SJSA1 (cell line): ENCODE measurements around the gene NMNAT3. TPM values are rescaled to one million over a fixed set of nuclear protein-coding genes. Genes with fewer than 3 reads are reported as not detected.

Experiments
- DNase-seq, 2 experiments: peaks; one replicate each; pipeline ENCODE4 v3.0.0-alpha.2; 2015 to 2020; ENCODE audit warnings: low spot score in 2 of 2, low read depth in 1 of 2
- H3K27ac ChIP-seq: fragments of 250-450 bp; sonication (Bioruptor Pico); 2 replicates; pipeline ENCODE4 v1.5.1; 2020; ENCODE audit warnings: mild to moderate bottlenecking, moderate library complexity
- H3K27me3 ChIP-seq: fragments of 250-450 bp; sonication (Bioruptor Pico); replicated peaks from 2 replicates; pipeline ENCODE4 v1.5.1; 2020; ENCODE audit warnings: mild to moderate bottlenecking, moderate library complexity
- H3K36me3 ChIP-seq: fragments of 250-450 bp; sonication (Bioruptor Pico); 2 replicates; pipeline ENCODE4 v1.5.1; 2020; ENCODE audit warnings: mild to moderate bottlenecking
- H3K4me1 ChIP-seq: fragments of 250-450 bp; sonication (Bioruptor Pico); replicated peaks from 2 replicates; pipeline ENCODE4 v1.6.1; 2021; ENCODE audit warnings: mild to moderate bottlenecking
- H3K4me3 ChIP-seq: fragments of 250-450 bp; sonication (Bioruptor Pico); 2 replicates; pipeline ENCODE4 v1.5.1; 2020; ENCODE audit warnings: mild to moderate bottlenecking
- H3K9me3 ChIP-seq: fragments of 250-450 bp; sonication (Bioruptor Pico); replicated peaks from 2 replicates; pipeline ENCODE4 v1.5.1; 2020; ENCODE audit warnings: mild to moderate bottlenecking
- total RNA-seq: library from RNA; depleted of rRNA; stranded (reverse); fragments of >200 nt; shearing (Covaris generic); gene quantifications from 2 replicates; pipeline ENCODE4 v1.2.3, GENCODE V29; 2014

The NMNAT3 gene
- total RNA-seq, 1 experiment from 2014 or later, result not detected

DNA sequence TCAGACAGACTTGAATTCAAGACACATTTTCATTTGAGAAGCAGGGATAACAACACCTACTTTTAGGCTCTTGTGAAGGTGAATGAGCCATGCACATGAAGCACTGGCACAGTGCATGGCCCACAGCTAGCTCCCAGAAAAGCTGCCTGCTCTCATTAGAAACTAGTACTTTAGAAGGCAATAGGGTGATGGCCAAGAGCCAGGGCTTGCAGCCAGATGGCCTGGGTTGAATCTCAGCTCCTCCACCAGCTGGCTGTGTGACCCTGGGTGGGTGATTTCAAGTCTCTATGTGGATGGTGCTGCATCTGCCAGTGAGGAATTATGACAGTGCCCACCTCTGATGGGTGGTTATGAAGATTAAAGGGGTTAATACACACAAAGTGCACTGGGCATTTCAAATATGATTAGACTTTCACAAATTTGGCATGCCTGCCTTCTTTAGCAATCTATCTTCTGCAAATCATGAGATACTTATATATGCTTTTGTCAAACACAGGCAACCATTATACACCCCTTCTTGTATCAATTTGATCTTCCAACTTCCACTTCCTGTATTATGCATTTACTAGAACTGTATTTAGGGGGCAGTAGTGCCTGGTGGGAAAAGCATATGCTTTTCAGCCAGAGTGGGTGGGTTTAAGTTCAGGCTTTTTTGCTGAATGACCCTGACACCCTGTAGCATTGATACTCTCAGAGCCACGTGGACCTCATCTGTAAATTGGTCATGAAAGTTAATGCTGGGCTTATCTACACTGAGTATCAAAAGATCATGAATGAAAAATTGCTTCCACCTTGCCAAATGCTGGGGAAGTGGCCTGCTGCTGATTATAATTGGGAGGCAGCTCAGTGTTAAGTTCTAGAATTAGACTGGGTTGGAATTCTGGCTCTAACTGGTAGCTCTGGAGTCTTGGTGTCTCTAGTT lies 103.5 kb downstream of the NMNAT3 start:
- H3K27me3 ChIP-seq, result no peaks in the 10 kb centered on the region
- H3K4me3 ChIP-seq, result no peak overlapping the region
- H3K4me1 ChIP-seq, result no peaks in the 10 kb centered on the region
- H3K36me3 ChIP-seq, result no peaks in the 10 kb centered on the region
- H3K27ac ChIP-seq, result no peak overlapping the region
- H3K9me3 ChIP-seq, result no peaks in the 10 kb centered on the region
- DNase-seq, result no peak

DNA sequence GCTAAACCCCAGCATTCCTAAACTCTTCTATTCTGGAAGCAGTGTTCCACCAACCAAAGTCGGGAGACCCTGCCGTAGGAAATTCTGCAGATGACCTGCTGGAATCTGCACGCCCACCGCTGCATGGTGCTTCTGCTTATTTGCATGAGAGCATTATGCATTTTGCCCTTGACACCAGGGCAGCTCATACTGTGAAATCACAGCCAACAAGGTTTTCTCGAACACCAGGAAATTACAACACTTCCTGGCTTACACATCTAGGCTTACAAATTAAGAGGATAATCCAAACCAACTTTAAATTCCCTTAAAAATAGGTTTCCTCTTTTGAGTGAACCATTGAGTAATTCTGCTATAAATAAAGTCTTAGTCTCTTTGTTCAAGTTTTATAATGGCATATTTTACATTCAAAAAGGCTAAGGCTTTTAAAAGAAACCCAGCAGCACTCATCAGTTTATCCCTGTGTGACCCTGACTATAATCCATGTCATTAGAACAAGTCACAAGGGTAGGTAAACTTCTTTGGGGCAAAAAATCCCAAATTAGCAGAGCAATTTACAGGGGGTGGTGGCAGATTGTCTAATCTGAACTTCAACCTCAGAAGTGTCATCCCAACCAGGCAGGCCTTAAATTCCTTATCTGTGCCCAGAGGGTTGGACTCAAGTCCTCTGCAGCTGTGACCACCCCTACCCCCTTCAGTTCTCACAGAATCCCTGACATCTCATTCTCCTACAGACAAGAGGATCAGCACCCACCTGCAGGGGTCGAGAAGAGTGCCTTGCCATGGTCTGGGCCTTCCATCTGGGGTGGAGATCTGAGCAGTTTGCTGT lies 104.7 kb downstream of the NMNAT3 start:
- Histone ChIP-seq H3K9me3 (no peaks in the 10 kb centered on the region), H3K27ac (no peak overlapping the region), H3K27me3 (no peaks in the 10 kb centered on the region), H3K4me1 (no peaks in the 10 kb centered on the region), H3K36me3 (no peaks in the 10 kb centered on the region), H3K4me3 (no peak overlapping the region)
- no peak for DNase-seq

DNA sequence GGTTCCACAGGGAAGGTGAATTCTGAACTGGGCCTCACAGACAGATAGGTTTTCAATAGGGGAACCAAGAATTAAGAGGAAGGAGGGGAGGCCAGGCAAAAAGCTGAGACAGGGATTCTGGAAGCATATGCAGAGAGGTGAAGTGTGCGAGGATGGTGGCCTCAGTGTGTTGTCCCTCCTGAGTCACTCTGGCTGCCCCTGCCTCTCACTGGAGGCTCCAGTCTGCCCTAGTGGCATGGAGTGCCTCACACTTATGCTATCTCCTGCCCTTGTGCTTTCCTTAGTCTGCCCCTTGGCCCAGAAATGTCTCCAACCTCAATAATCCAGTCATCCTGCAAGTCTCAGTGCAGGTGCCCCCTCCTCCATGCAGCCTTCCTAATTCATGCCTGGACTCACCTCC lies 106.1 kb downstream of the NMNAT3 start:
- H3K27ac ChIP-seq, result no peak overlapping the region
- no peak overlapping the region for H3K4me3 ChIP-seq
- H3K27me3 ChIP-seq, result no peaks in the 10 kb centered on the region
- H3K4me1 ChIP-seq, result no peaks in the 10 kb centered on the region
- no peaks in the 10 kb centered on the region for H3K36me3 ChIP-seq
- H3K9me3 ChIP-seq, result no peaks in the 10 kb centered on the region
- DNase-seq, result no peak

DNA sequence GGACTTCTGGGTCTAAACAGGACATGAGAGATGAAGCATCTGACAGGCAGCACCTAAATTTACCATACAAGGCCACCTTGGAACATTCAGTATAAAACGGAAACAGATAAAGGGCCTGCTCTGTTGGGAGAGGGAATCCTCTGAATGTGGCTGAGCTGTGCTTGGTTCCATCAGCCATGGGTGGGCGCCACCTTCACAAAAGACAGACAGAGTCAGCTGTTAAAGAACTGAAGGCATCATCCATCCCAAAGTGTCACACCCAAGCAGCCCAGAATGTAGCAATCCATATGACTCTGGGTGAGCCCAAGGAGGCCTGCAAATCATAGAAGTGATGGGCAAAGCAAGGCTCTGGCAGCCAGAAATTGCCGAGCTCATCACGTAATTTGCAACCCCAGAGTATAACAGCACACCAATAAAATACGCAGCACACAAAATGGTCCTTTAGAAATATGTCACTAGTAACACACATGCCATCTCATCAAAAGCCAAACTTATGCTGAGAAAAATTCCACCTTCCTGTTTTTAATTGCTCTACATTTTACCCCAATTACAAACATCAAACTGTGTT lies 113.4 kb downstream of the NMNAT3 start:
- Histone ChIP-seq H3K27me3 (0 out of 2 replicates have a peak, but pooled peaks cover 2% of the 10 kb centered on the region), H3K9me3 (no peaks in the 10 kb centered on the region), H3K36me3 (no peaks in the 10 kb centered on the region), H3K27ac (no peak overlapping the region), H3K4me3 (no peak overlapping the region), H3K4me1 (peaks cover 10% of the 10 kb centered on the region)
- DNase-seq, result no peak

DNA sequence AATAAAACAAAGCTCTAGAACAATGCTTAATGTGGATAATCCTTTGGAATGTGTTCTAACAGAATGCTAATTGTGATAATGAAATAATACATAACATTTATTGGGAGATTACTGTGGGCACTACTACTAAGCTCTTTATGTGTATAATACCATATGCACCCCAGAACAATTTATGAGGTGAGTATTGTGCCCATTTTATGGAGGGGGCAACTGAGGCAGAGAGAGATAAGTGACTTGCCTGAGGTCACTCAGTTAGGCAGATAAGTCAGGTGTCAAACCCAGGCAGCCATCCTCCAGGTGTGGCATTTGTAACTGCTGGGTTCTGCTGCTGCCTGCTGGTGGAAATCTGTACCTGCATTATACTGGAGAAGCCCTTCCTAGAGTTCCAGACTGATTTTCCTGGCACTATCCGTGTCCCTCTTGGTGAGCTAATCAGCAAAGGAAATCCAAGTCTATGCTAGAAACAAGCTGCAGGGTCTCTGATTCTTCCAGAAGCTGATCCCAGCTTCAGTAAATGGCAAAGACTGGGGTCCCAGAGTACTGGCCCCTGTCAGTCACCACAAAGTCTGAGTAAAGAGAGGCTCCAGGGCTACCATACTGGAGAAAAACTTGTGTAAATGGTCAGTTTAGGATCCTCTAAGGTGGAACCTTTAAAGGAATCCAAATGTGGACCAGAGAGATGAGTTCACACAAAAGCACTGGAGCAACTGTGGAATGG lies 115.7 kb downstream of the NMNAT3 start:
- DNase-seq, result peak in 1 of 2 experiments; percentile 29
- Histone ChIP-seq H3K36me3 (no peaks in the 10 kb centered on the region), H3K9me3 (no peaks in the 10 kb centered on the region)

DNA sequence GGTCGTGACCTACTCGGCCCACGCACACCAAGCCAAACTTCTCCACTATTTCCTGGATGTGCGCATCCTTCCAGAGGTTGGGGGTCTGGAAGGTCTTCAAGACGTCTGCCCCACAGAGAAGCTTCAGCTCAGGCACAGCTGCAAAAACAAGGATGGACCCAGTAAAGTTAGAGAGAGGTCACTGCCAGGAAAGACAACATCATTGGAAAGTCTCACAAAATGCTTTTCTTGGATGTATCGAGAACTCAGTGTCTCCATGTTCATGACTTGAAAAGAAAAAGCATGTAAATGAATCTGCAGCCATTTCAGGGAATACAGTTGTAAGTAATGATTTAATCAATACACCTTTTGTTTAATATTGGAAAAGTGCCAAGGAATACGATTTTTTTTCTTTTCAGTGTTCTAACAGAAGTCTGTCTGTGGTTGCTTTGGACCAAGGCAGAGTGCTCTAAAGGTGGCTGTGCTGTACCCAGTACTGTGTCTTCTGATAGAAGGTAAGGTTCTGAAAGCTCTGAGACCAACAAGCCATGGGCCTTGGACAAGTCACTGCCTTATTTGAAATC lies 116.4 kb downstream of the NMNAT3 start:
- Histone ChIP-seq H3K27me3 (0 out of 2 replicates have a peak, but pooled peaks cover 2% of the 10 kb centered on the region), H3K27ac (no peak overlapping the region)
- DNase-seq, result no peak

More for the DNA sequence above, 115.7 kb downstream of the NMNAT3 start:
- Histone ChIP-seq H3K27me3 (0 out of 2 replicates have a peak, but pooled peaks cover 2% of the 10 kb centered on the region), H3K4me3 (no peak overlapping the region), H3K27ac (no peak overlapping the region), H3K4me1 (peaks cover 16% of the 10 kb centered on the region)

DNA sequence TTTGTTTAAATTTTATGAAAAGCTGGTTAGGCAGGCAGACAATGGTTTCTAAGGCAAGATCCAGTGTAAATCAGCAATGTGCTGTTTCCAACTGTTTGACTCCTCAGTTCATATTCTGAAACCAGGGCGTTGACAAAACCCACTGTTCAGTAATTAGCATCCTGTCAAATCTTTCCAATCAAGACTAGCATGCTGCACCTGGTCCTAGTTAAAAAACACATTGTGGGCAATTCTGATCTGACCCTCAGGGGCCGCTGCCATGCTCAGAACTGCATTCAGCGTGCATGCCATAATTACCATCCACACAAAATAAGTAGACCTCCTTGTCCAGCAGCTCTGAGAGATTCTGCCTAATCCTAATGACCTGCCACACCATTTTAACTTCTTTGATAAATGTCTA lies 117.4 kb downstream of the NMNAT3 start:
- Histone ChIP-seq H3K27ac (no peak overlapping the region), H3K4me1 (peaks cover 22% of the 10 kb centered on the region), H3K4me3 (no peak overlapping the region), H3K27me3 (0 out of 2 replicates have a peak, but pooled peaks cover 2% of the 10 kb centered on the region), H3K36me3 (no peaks in the 10 kb centered on the region), H3K9me3 (no peaks in the 10 kb centered on the region)
- no peak for DNase-seq

More for the DNA sequence above, 116.4 kb downstream of the NMNAT3 start:
- H3K4me1 ChIP-seq, result peaks cover 16% of the 10 kb centered on the region
- no peaks in the 10 kb centered on the region for H3K36me3 ChIP-seq
- H3K9me3 ChIP-seq, result no peaks in the 10 kb centered on the region
- H3K4me3 ChIP-seq, result no peak overlapping the region

DNA sequence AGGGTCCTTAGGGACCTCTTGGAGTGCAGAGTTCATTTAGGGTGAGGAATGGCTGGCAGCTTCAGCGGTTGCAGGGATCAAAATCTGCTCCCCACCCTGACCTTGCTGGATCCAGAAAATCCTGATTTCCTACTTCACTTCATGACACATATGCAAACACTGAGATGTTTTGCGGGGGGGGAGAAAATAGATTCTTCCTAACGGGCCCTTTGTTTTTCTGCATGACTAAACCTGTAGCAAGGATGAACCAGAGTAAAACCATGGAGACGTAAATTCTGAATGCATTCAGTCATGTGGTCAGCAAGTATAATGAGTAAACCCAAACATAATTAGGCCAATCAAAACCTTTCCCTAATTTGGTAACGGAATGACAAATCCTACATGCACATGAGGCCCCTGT lies 118.2 kb downstream of the NMNAT3 start:
- peak in 1 of 2 experiments; percentile 56 for DNase-seq
- H3K4me1 ChIP-seq, result peaks cover 30% of the 10 kb centered on the region
- H3K4me3 ChIP-seq, result no peak overlapping the region
- no peaks in the 10 kb centered on the region for H3K36me3 ChIP-seq
- H3K9me3 ChIP-seq, result no peaks in the 10 kb centered on the region
- no peak overlapping the region for H3K27ac ChIP-seq
- H3K27me3 ChIP-seq, result 0 out of 2 replicates have a peak, but pooled peaks cover 2% of the 10 kb centered on the region

DNA sequence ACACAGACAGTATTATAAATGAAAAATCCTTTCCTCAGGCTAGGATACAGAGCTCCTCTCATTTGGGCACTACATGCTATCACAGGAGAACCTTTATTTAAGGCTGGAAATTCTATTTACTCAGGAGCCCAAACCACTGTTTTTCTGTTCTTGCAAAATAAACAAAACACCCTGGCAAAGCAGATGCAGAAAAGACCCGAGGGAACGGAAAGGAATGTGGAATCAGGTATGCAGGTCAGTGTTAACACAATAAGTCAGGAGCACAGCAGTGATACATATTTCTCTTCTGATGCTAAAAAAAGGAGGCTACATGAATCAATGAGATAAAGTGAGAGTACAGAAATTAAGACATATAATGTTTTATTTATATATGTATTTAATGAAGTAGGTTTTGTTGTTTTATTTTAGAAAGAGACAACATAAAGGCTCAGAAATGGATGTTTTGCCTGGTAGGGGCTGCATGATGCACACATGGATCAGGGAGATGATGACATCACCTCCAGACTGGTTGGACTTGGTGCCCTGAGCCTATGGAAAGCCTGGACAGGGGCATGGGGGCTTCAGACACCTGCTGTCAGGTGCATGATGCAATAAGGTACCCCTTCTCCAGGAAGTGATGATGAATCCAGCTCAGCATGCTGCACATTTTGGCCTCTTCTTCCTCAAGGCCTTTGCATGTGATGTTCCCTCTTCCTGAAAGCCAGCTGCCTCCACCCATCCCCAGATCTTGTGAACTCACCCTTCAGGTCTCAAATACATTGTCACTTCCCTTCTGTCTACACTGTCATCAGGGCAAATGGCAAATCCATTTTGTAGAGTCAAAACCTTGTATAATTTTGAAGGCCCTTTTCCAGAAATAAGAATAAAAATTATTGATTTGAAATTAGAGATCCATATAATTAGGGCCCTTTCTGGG lies 119.2 kb downstream of the NMNAT3 start:
- Histone ChIP-seq H3K27me3 (0 out of 2 replicates have a peak, but pooled peaks cover 2% of the 10 kb centered on the region), H3K27ac (no peak overlapping the region), H3K4me3 (no peak overlapping the region), H3K9me3 (no peaks in the 10 kb centered on the region), H3K36me3 (no peaks in the 10 kb centered on the region), H3K4me1 (peaks cover 32% of the 10 kb centered on the region)
- no peak for DNase-seq

DNA sequence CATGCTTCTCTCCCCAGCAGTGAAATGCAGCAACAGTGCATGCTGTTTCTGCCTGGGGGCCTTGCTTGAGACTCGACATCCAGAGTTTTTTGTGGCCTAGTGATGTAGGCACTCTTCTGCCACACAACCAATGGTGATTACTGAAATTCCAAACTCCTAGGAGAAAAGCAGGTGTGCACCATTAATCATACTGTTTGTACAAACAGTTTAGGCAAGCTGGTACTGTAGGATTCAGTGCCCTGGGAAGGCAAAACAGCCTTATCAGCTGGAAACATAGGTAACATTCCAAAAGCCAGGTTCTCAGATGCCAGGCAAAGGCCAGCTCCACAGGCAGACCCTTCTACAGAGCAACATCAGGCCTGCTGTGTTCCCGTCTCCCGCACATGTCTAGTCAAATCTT lies 120.7 kb downstream of the NMNAT3 start:
- H3K27me3 ChIP-seq, result 0 out of 2 replicates have a peak, but pooled peaks cover 2% of the 10 kb centered on the region
- no peaks in the 10 kb centered on the region for H3K9me3 ChIP-seq
- H3K4me3 ChIP-seq, result no peak overlapping the region
- no peak overlapping the region for H3K27ac ChIP-seq
- H3K4me1 ChIP-seq, result peaks cover 32% of the 10 kb centered on the region
- no peaks in the 10 kb centered on the region for H3K36me3 ChIP-seq
- DNase-seq, result no peak

DNA sequence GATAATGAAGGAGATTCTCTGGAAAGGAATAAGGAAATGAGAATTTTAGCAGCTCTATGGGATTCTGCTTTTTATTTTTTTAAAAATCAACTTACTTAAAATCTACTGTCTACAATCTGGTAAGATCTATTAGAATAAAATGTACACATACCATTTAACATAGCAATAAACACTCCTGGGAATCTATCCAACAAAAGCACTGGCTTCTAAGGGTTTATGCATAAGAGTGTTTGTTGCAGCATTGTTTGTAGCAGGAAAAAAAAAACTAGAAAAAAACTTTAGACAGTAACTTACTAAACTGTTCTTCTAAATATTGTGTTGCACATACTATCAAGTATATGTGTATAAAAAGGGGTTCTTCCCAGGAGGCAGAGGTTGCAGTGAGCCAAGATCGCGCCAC lies 122.5 kb downstream of the NMNAT3 start:
- Histone ChIP-seq H3K4me1 (peaks cover 31% of the 10 kb centered on the region), H3K4me3 (no peak overlapping the region), H3K9me3 (no peaks in the 10 kb centered on the region), H3K27me3 (no peaks in the 10 kb centered on the region), H3K36me3 (no peaks in the 10 kb centered on the region), H3K27ac (no peak overlapping the region)
- peak in 1 of 2 experiments; percentile 61 for DNase-seq

DNA sequence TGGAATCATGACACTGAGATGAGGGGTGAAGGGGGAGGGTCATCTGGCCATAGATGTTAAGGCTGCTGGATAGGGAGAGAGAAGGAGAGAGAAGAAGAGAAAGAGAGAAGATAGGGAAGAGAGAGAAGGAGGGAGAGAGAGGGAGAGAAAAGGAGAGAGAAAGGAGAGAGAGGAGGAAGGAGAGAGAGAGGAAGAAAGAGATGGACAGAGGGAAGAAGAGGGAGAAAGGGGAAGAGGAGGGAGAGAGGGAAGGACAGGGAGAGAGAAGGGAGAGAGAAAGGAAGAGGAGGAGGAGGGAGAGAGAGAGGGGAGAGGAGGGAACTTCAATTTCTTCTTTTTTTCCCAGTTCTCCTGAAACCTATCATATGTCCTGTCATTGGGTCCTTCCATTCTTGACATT lies 123.1 kb downstream of the NMNAT3 start:
- Histone ChIP-seq H3K36me3 (no peaks in the 10 kb centered on the region), H3K9me3 (no peaks in the 10 kb centered on the region), H3K27me3 (no peaks in the 10 kb centered on the region), H3K4me1 (peaks cover 25% of the 10 kb centered on the region), H3K4me3 (no peak overlapping the region), H3K27ac (no peak overlapping the region)
- DNase-seq, result no peak
